Smooth muscle cell (in vitro differentiated cells): Measurements from ENCODE around the gene TMC6. TPM values are rescaled to one million over a fixed set of nuclear protein-coding genes. Genes with fewer than 3 reads are reported as not detected.

Experiments used
- DNase-seq: peaks from one replicate; lab custom pipeline; 2025; ENCODE audit not compliant: unreplicated experiment; lab: John Stamatoyannopoulos, UW
- H2AFZ ChIP-seq: fragments of 200-600 bp; sonication (generic); 2 replicates; pipeline ENCODE4 v1.6.0; 2016; ENCODE audit warnings: antibody characterized with exemption, low read depth, mild to moderate bottlenecking
- H3F3A ChIP-seq: fragments of 200-600 bp; sonication (generic); 2 replicates; pipeline ENCODE4 v1.6.0; 2017; ENCODE audit warnings: antibody characterized with exemption, low read depth
- H3K27ac ChIP-seq: fragments of 200-600 bp; sonication (generic); 2 replicates; pipeline ENCODE4 v1.5.1; 2016; ENCODE audit warnings: low read depth, mild to moderate bottlenecking
- H3K27me3 ChIP-seq: fragments of 200-600 bp; sonication (generic); 2 replicates; pipeline ENCODE4 v1.6.1; 2016; ENCODE audit warnings: low read depth, mild to moderate bottlenecking
- H3K36me3 ChIP-seq: fragments of 200-600 bp; sonication (generic); 2 replicates; pipeline ENCODE4 v1.5.1; 2016; ENCODE audit warnings: low read depth
- H3K4me1 ChIP-seq: fragments of 200-600 bp; sonication (generic); 2 replicates; pipeline ENCODE4 v1.5.1; 2016; ENCODE audit warnings: low read depth
- H3K4me2 ChIP-seq: fragments of 200-600 bp; sonication (generic); 2 replicates; pipeline ENCODE4 v1.6.0; 2016; ENCODE audit warnings: mild to moderate bottlenecking
- H3K4me3 ChIP-seq: fragments of 200-600 bp; sonication (generic); 2 replicates; pipeline ENCODE4 v1.5.1; 2016; ENCODE audit warnings: mild to moderate bottlenecking
- H3K79me2 ChIP-seq: fragments of 200-600 bp; sonication (generic); 2 replicates; pipeline ENCODE4 v1.6.0; 2016; ENCODE audit warnings: low read depth, mild to moderate bottlenecking
- H3K9ac ChIP-seq: fragments of 200-600 bp; sonication (generic); 2 replicates; pipeline ENCODE4 v1.6.0; 2016; ENCODE audit warnings: low read depth
- H3K9me3 ChIP-seq: fragments of 200-600 bp; sonication (generic); replicated peaks from 2 replicates; pipeline ENCODE4 v1.5.1; 2016; ENCODE audit warnings: low read depth
- H4K20me1 ChIP-seq: fragments of 200-600 bp; sonication (generic); 2 replicates; pipeline ENCODE4 v1.6.0; 2016; ENCODE audit warnings: low read depth
- CTCF ChIP-seq: fragments of 200-600 bp; sonication (generic); IDR thresholded peaks from 2 replicates; pipeline ENCODE4 v1.5.1; 2017; ENCODE audit warnings: borderline replicate concordance, mild to moderate bottlenecking, antibody characterized with exemption; ENCODE audit not compliant: insufficient read depth, poor library complexity, severe bottlenecking
- WGBS: methylation state at CpG from one replicate; pipeline ENCODE4 v1.1.7; 2016; ENCODE audit warnings: low lambda C conversion rate; 5-methylcytosine and 5-hydroxymethylcytosine counted together
- polyA plus RNA-seq: library from polyadenylated mRNA; unstranded; fragments of >200 nt; fragmentation: Nextera tagmentation; extraction: Ambion mirVana; gene quantifications from 2 replicates; pipeline ENCODE4 v1.2.1, GENCODE V29; 2016
- total RNA-seq: library from RNA; depleted of rRNA; stranded (reverse); fragments of >200 nt; gene quantifications from 2 replicates; pipeline ENCODE4 v1.2.3, GENCODE V29; 2014

Gene TMC6
- total and polyA plus RNA-seq, 2 experiments from 2014 or later = 40.2 to 42.2 TPM

GRCh38 chr17:78134899-78135385 lies 6.4 kb upstream of the TMC6 start:
- peaks cover 18% of the 10 kb centered on the region for H3K27me3 ChIP-seq
- H3K9me3 ChIP-seq = no peaks in the 10 kb centered on the region
- H3K79me2 ChIP-seq = no peaks in the 10 kb centered on the region
- no peaks in the 10 kb centered on the region for H3K36me3 ChIP-seq
- no peak for TF ChIP-seq CTCF
- no peak overlapping the region for H3K9ac ChIP-seq
- no peaks in the 10 kb centered on the region for H4K20me1 ChIP-seq
- no peaks in the 10 kb centered on the region for H3K4me1 ChIP-seq
- no peak overlapping the region for H3K27ac ChIP-seq
- H3K4me2 ChIP-seq = no peak overlapping the region
- H2AFZ ChIP-seq = no peak overlapping the region
- no peak overlapping the region for H3K4me3 ChIP-seq
- no peaks in the 10 kb centered on the region for H3F3A ChIP-seq
- WGBS = 80% methylated on average over 9 of the region's 9 CpGs
- DNase-seq = no peak

GRCh38 chr17:78133971-78134898 lies 5.7 kb upstream of the TMC6 start:
- peak; percentile 27 for TF ChIP-seq CTCF

GRCh38 chr17:78133179-78133951 lies 4.8 kb upstream of the TMC6 start:
- Histone ChIP-seq H3K27ac (no peak overlapping the region), H3K4me3 (no peak overlapping the region), H3K79me2 (no peaks in the 10 kb centered on the region), H2AFZ (no peak overlapping the region), H3K27me3 (peaks cover 18% of the 10 kb centered on the region), H3K9ac (no peak overlapping the region), H3F3A (no peaks in the 10 kb centered on the region), H3K36me3 (no peaks in the 10 kb centered on the region), H3K4me2 (no peak overlapping the region), H4K20me1 (no peaks in the 10 kb centered on the region), H3K9me3 (no peaks in the 10 kb centered on the region), H3K4me1 (peaks cover 3% of the 10 kb centered on the region)
- no peak for TF ChIP-seq CTCF
- no peak for DNase-seq
- WGBS = 93% methylated on average over 30 of the region's 30 CpGs

More at GRCh38 chr17:78133971-78134898, 5.7 kb upstream of the TMC6 start:
- Histone ChIP-seq H3K9ac (no peak overlapping the region), H3K79me2 (no peaks in the 10 kb centered on the region), H2AFZ (no peak overlapping the region), H3K4me2 (no peak overlapping the region), H3K27ac (no peak overlapping the region), H3K9me3 (no peaks in the 10 kb centered on the region), H3K27me3 (peaks cover 18% of the 10 kb centered on the region), H3F3A (no peaks in the 10 kb centered on the region), H3K36me3 (no peaks in the 10 kb centered on the region), H4K20me1 (no peaks in the 10 kb centered on the region), H3K4me1 (no peaks in the 10 kb centered on the region), H3K4me3 (no peak overlapping the region)
- DNase-seq = no peak
- WGBS = 61% methylated on average over 39 of the region's 39 CpGs
